ENCODE results near the gene DOCK10.

DNA sequence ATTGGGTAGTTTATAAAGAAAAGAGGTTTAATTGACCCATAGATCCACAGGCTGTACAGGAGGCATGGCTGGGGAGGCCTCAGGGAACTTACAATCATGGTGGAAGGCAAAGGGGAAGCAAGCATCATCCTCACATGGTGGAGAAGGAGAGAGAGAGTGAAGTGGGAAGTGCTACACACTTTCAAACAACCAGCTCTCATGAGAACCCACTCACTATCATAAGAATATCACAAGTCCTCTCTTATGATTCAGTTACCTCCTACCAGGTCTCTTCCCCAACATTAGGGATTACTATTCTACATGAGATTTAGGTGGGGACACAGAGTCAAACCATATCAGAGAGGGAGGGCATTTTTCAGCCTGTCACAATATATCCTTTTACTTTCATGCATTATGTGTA lies 22.7 kb upstream of the DOCK10 start:
- TF ChIP-seq, protein P1, sequence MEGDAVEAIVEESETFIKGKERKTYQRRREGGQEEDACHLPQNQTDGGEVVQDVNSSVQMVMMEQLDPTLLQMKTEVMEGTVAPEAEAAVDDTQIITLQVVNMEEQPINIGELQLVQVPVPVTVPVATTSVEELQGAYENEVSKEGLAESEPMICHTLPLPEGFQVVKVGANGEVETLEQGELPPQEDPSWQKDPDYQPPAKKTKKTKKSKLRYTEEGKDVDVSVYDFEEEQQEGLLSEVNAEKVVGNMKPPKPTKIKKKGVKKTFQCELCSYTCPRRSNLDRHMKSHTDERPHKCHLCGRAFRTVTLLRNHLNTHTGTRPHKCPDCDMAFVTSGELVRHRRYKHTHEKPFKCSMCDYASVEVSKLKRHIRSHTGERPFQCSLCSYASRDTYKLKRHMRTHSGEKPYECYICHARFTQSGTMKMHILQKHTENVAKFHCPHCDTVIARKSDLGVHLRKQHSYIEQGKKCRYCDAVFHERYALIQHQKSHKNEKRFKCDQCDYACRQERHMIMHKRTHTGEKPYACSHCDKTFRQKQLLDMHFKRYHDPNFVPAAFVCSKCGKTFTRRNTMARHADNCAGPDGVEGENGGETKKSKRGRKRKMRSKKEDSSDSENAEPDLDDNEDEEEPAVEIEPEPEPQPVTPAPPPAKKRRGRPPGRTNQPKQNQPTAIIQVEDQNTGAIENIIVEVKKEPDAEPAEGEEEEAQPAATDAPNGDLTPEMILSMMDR (conservative IDR thresholded peaks at IDR 0.05 in 1 of 2, IDR thresholded peaks at IDR 0.05 in 1 of 2; ENCODE audit: low read depth in 1 of 2, low read length in 2 of 2), result no peak
- no peak for TF ChIP-seq EZH2 (IDR thresholded peaks at IDR 0.05; ENCODE audit: low read length, missing control alignments)
